Stimulated activated CD4-positive, alpha-beta T cell treated with anti-CD3 and anti-CD28 coated beads, Interleukin-12 subunit alpha, Interleukin-12 subunit beta, amount 100 ng/mL, for 24 hours (primary cell): ENCODE data around the gene ABCB11.
"Not testable (repeated sequence)": the region's sequence is repeated elsewhere in the genome, so short reads cannot be mapped to it uniquely, and the experiment has no call there.

ENCODE experiments used
- DNase-seq, 2 experiments: peaks; one replicate each; pipeline ENCODE4 v3.0.0-alpha.2; 2020; ENCODE audit warnings: low read depth in 2 of 2

Gene ABCB11

GRCh38 chr2:169031202-169031601 is at the start of gene ABCB11:
TSS of gene ABCB11 (minus strand) at chr2:169031324. CDS start at chr2:169018125, 13,199 bp downstream.
- DNase-seq = no peak

- DNase-seq = no peak
Measured at GRCh38 chr2:169080250-169081069, 49.3 kb upstream of the ABCB11 start.

GRCh38 chr2:169077674-169078240 is 46.6 kb upstream of the ABCB11 start:
- DNase-seq = no peak

- no peak for DNase-seq
Measured at GRCh38 chr2:169073963-169074751, 43.0 kb upstream of the ABCB11 start.

GRCh38 chr2:169073211-169073962 is 42.3 kb upstream of the ABCB11 start:
- no peak for DNase-seq

- no peak for DNase-seq
Measured at GRCh38 chr2:169072163-169072925, 41.2 kb upstream of the ABCB11 start.

- DNase-seq = no peak
Measured at GRCh38 chr2:169071455-169071854, 40.3 kb upstream of the ABCB11 start.

GRCh38 chr2:169069833-169070232 is 38.7 kb upstream of the ABCB11 start:
- DNase-seq = no peak

GRCh38 chr2:169069341-169069740 is 38.2 kb upstream of the ABCB11 start, which contains the start of gene DHRS9:
TSS of gene DHRS9 (plus strand) at chr2:169069563. CDS start at chr2:169081582, 12,019 bp downstream.
- DNase-seq = peak in 1 of 2 experiments; percentile 16

GRCh38 chr2:169066897-169067296 is 35.8 kb upstream of the ABCB11 start:
- no peak for DNase-seq

- no peak for DNase-seq
Measured at GRCh38 chr2:169065864-169066517, 34.9 kb upstream of the ABCB11 start.

GRCh38 chr2:169065422-169065821 is 34.3 kb upstream of the ABCB11 start:
- no peak for DNase-seq

- DNase-seq = not testable (repeated sequence)
Measured at GRCh38 chr2:169064199-169064598, 33.1 kb upstream of the ABCB11 start.

GRCh38 chr2:169054575-169054974 is 23.5 kb upstream of the ABCB11 start:
- DNase-seq = not testable (repeated sequence)

GRCh38 chr2:169050476-169051240 is 19.5 kb upstream of the ABCB11 start:
- DNase-seq = no peak

- DNase-seq = no peak
Measured at GRCh38 chr2:169049142-169049541, 18.0 kb upstream of the ABCB11 start.

- DNase-seq = no peak
Measured at GRCh38 chr2:169047256-169048250, 16.4 kb upstream of the ABCB11 start.

GRCh38 chr2:169046440-169047151 is 15.5 kb upstream of the ABCB11 start:
- no peak for DNase-seq
